GM18870 (cell line): ENCODE measurements around the gene PDE2A.

Experiments
- ATAC-seq: cut with Tn5 transposase; IDR thresholded peaks from one replicate; pipeline ENCODE4 v1.9.1; 2021; ENCODE audit warnings: moderate library complexity; ENCODE audit not compliant: unreplicated experiment

PDE2A gene

DNA sequence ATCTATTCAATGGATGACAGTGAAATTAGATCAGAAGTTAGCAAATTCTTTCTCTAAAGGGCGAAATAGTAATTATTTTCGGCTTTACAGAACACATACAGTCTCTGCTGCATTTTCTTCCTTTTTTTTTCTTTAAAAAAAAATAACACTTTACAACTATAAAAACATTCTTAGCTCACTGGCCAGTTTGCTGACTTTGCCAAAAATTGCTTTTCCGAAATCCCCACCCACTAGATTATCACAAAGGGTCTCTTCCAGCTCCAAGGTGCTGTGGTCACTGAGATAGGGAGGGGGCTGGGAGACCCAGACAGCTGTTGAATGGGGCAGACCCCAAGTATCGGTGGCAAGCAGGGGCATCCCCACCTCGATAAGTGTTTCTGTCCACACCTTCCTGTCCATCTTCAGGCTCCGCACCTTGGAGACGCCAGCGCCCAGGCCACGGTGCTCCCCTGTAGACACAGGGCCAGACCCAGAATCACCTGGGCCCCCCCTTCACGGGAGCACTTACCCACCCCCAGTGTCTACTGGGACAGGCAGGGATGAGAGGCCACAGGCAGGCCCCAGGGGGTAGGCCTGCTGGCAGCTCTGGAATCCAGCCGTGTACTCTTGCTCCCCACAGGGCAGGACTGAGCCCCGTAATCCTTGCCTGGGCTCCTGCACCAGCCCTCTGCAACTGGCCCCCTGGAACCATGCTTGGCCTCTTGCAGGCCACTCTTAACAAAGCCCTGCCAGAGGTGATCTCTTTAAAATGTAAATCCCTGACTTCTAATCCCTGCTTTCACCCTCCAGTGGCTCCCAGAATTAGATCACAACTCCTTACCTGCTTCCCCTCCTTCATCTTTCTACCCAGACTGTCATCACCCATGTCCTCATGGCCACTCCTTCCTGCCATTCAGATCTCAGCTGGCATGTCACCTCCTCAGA is 31.5 kb upstream of the PDE2A start:
- ATAC-seq, result no peak

DNA sequence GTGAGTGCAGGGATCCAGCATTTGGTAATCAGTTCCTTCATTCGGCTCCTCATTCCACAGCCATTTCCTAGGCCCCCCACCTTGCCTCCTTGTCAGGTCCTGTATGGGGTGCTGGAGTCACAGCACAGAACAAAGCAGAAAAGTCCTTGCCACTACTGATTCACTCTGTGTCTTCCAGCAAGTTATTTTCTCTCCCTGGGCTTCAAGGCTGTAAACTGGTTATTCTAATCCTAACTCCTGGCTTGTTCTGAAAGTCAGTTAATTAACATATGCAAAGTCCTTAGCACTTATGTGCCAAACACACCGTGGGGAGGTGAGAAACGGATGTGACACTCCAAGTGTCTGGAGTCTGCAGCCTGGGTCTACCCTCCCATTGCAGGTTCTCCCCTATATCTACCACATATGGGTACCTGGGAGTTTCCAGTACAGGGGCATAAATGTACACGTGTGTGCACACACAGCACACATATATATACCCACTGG is 30.6 kb upstream of the PDE2A start:
- no peak for ATAC-seq

DNA sequence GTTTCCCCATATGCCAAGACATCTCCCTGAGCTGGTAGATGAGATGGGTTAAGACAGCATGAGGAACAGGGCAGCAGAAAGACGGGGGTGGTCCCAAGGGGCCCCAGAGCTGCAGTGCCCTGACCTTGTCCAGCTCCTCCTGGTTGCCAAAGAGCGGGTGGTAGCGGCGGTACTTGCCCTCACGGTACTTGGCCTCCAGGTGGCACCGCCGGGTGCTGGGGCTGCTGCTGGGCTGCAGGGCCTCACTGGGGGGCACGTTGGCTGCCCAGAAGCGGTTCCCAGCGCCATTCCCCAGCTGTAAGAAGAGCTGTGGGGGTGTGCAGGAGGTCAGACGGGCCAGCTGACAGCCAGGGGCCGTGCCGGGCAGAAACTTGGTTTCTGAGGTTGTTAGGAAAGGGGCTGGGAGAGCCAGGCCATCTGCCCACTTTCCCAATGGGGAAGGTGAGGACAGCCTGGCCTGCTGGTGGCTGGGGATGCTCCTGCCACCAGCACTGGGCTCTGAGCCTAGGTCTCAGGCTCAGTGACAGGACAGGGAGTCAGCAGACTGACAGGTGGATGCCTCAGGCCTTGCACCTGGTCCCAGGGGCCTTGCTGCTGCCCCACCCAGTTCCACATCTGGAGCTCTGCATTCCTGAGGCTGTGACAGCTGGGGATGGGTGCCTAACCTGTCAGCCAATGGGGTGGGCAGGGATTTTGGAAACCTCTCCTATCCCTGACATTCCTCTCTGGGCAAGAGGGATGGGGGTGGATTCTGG is 30.0 kb upstream of the PDE2A start:
- no peak for ATAC-seq

- ATAC-seq, result no peak
Measured at GRCh38 chr11:72703267-72704008, 29.2 kb upstream of the PDE2A start.

DNA sequence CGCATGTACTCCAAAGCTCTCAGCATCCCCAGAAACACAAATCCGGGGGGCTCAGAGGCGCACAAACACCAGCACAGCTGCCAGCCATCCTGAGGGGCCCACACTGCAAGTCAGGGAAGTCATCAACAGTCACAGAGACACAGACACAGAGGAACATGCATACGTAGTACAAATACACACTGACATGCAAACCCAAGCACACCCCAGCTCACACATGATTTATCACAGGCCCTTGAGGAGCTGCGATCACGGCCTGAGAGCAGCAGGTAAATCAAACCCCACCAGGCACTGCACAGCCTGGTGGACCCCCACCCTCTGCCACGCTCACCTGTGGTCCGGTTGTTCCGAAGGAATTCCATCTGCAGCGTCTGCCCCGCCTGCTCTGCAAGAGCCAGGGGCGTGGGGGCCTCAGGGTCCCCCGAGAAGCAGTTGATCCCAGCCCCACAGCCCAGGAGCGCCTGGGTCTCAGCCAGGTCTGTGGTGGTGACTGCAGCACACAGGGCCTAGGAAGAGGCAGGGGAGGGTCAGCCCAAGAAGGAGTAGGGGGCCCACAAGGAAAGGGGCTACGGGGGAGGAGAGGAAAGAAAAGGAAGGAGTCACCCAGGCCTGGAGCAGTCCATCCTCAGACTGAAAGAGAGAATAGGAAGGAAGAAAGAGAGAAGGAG is 28.5 kb upstream of the PDE2A start:
- ATAC-seq, result no peak

DNA sequence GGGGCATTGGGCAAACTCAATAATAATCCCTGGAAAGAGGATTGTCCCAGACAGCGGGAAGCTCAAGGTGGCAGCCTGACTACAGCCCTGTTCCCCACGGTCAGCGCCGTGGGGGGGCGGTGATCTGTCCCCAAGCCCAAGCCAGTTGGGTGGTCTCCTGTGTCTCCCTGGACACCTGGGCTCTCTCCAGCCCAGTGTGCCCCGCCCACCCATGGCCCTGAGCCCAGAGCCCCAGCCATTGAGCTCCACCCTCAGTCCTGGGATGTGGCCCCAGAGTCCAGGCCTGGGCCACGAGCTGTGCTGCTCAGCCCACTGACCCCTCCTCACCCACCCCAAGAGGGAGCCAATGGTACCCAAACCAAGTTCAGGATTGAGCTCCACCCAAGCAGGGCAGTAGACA is 27.9 kb upstream of the PDE2A start:
- no peak for ATAC-seq

DNA sequence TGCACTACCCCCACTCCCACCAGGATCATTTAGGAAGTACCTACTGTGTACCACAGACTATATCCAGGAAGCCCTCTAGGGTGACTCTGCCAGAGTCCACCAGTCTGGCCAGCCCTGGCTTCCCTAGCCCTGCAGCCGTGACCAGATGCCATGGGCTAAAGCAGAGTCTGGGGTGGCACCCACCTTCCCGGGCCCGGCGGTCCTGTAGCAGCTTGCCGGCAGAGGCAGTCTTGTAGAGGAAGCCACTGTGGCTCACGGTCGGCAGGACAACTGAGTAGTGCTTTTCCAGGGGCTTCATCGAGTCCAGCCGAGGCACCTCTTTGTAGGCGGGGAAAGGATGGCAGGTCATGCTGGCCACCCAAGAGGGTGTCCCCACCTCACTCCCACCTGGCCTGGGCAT is 27.2 kb upstream of the PDE2A start:
- ATAC-seq, result no peak

- no peak for ATAC-seq
Measured at GRCh38 chr11:72700146-72700545, 25.9 kb upstream of the PDE2A start.

GRCh38 chr11:72697814-72698213 is 23.6 kb upstream of the PDE2A start:
- ATAC-seq, result no peak

- ATAC-seq, result no peak
Measured at GRCh38 chr11:72696866-72697700, 22.9 kb upstream of the PDE2A start.

DNA sequence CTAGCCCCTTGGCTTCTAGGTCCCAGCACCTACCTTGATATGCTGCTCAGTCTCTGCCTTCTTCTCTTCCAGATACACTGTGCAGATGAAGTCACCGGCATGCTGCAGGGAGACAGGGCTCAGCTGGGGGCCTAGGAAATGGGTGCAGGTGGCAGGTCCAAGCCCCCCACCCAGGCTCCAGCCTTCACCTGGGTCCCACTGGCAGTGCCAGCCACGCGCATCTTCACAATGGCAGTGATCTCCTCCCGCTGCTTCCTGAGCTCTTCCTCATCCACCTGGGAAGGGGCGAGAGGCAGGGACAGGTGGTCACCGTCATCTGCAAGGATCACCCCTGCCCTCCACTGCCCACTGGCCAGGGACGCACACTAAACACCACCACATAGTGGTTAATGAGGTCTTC is 21.1 kb upstream of the PDE2A start:
- ATAC-seq, result no peak

DNA sequence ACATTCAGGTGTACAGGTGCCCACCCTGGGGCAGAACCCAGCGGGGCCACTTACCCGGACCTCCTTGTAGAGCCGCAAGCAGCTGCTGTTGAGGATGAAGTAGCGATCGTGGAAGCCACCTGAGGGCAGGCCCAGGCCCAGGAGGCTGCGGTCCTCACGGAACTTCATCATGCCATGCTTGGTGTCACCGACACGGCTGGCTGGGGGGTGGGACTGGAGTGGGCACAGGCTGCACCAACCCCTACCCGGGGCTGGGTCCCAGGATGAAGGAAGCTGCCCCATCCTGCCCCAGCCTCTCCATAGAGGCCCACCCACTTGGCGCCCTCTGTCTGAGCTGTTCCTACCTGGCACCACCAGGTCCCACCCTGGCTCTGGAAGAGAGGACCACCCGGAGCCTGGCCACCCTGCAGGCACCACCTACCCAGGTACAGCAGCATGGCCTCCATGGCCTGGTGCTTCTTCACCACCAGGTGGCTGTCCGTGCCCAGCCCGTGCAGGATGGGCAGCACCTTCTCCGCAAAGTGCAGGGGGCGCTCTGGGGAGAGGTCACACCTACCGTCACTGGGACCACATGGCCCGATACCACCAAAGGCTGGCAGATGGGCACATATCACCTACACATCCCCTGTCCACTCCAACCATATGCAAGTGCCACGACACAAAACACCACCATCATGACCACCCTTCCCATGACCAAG is 19.2 kb upstream of the PDE2A start:
- no peak for ATAC-seq

- ATAC-seq, result no peak
Measured at GRCh38 chr11:72692498-72693237, 18.4 kb upstream of the PDE2A start.

GRCh38 chr11:72690166-72690565 is 15.9 kb upstream of the PDE2A start:
- no peak for ATAC-seq

GRCh38 chr11:72688929-72689328 is 14.7 kb upstream of the PDE2A start:
- no peak for ATAC-seq

DNA sequence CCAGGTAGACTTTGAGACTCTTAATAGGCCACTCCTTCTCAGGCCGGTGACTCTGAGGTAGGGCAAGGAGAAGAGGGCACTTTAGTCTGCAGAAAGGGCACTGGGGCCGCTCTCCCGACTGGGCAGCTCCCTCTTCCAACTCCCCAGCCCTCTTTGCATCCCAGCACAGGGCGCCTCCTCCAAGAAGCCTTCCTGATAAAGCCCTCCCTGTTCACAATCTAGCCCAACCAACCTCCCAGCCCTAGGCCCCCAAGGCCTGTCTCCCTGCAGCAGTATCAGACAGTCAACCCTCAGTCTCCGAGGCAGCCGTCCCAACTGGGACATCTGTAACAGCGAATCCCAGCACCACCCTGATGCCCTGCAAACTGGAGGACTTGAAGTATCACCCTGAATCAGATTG is 14.3 kb upstream of the PDE2A start:
- ATAC-seq, result no peak

DNA sequence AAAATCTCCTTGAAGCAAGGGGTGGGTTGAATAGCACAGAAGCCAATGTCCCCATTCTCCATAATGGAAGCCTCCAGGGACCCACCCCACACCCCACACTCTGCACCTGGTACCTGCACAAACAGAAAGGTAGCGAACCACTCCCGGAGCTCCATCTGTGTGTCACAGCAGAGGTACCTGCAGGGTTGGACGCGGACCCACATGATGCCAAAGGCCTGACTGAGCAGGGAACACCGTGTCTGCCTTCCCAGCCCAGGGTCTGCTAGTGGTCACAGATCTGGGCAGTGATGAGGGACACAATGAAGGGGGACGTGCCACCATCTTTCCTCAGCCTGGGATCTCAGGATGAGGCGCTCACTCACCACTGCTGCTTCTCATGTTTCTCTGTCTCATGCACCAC is 13.1 kb upstream of the PDE2A start:
- no peak for ATAC-seq

DNA sequence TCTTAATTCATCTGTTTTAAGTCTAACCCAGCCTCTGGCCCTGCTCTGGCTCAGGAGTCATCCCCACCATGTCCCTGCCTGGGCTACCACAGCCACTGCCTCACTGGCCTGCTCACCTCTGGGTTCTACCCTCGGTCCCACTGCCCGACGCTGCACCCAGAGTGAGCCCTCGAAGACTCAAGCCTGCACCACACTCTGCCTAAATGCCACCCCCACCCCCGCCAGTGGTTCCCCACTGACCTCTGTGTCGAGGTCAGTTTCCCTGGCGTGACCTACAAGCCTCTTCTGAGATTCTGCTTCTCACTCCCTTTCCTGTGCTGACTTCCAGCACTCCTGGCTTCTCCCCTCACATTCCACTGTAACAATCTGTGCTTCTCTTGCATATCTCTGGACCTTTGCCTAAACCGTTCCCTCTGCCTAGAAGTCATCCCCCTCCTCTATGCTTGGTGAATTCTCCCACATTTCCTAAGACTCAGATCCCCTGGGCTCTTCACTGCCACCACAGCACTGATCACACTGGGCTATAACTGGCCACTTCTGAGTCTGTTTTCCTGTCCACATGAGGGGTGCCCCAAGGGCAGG is 12.5 kb upstream of the PDE2A start:
- ATAC-seq, result no peak
